Neural progenitor cell (in vitro differentiated cells): Measurements from ENCODE around the gene TLDC2. TPM values are rescaled to one million over a fixed set of nuclear protein-coding genes. Genes with fewer than 3 reads are reported as not detected.
A peak's percentile ranks its signal among the peaks of the same experiment; 100 is the strongest.

Experiments used
- DNase-seq: peaks from one replicate; pipeline ENCODE4 v3.0.0-alpha.2; 2016; ENCODE audit warnings: low spot score
- H2AFZ ChIP-seq: fragments of 200-600 bp; sonication (generic); replicated peaks from 2 replicates; pipeline ENCODE4 v1.6.1; 2016; ENCODE audit warnings: antibody characterized with exemption
- H3F3A ChIP-seq: fragments of 200-600 bp; sonication (generic); 2 replicates; pipeline ENCODE4 v1.6.1; 2016; ENCODE audit warnings: antibody characterized with exemption, low read depth
- H3K27ac ChIP-seq: fragments of 200-600 bp; sonication (generic); 2 replicates; pipeline ENCODE4 v1.5.1; 2016; ENCODE audit warnings: mild to moderate bottlenecking
- H3K27me3 ChIP-seq: fragments of 200-600 bp; sonication (generic); 2 replicates; pipeline ENCODE4 v1.6.1; 2016; ENCODE audit warnings: mild to moderate bottlenecking, moderate library complexity
- H3K36me3 ChIP-seq: fragments of 200-600 bp; sonication (generic); 2 replicates; pipeline ENCODE4 v1.5.1; 2016
- H3K4me1 ChIP-seq: fragments of 200-600 bp; sonication (generic); 2 replicates; pipeline ENCODE4 v1.6.1; 2016; ENCODE audit warnings: mixed run types
- H3K4me2 ChIP-seq: fragments of 200-600 bp; sonication (generic); 2 replicates; pipeline ENCODE4 v1.6.1; 2016
- H3K4me3 ChIP-seq: fragments of 200-600 bp; sonication (generic); 2 replicates; pipeline ENCODE4 v1.5.1; 2016
- H3K79me2 ChIP-seq: fragments of 200-600 bp; sonication (generic); 2 replicates; pipeline ENCODE4 v1.6.1; 2016; ENCODE audit warnings: low read depth
- H3K9ac ChIP-seq: fragments of 200-600 bp; sonication (generic); 2 replicates; pipeline ENCODE4 v1.6.1; 2016
- H3K9me3 ChIP-seq: fragments of 200-600 bp; sonication (generic); 2 replicates; pipeline ENCODE4 v1.5.1; 2016; ENCODE audit warnings: low read depth
- H4K20me1 ChIP-seq: fragments of 200-600 bp; sonication (generic); 2 replicates; pipeline ENCODE4 v1.6.1; 2016; ENCODE audit warnings: low read depth
- H3K27ac Mint-ChIP-seq: 3 replicates; pipeline ENCODE4 v1.8.0; 2021; ENCODE audit warnings: mixed read lengths
- H3K27me3 Mint-ChIP-seq: 2 replicates; pipeline ENCODE4 v1.8.0; 2022; ENCODE audit warnings: low read depth, mild to moderate bottlenecking, inconsistent platforms, moderate library complexity, mixed read lengths; ENCODE audit not compliant: insufficient read depth
- H3K36me3 Mint-ChIP-seq: 3 replicates; pipeline ENCODE4 v1.8.0; 2021; ENCODE audit warnings: mixed read lengths
- H3K4me1 Mint-ChIP-seq: 3 replicates; pipeline ENCODE4 v1.8.0; 2021; ENCODE audit warnings: mixed read lengths
- H3K4me3 Mint-ChIP-seq: 3 replicates; pipeline ENCODE4 v1.8.0; 2021; ENCODE audit warnings: mild to moderate bottlenecking, moderate library complexity, mixed read lengths
- H3K9me3 Mint-ChIP-seq: 3 replicates; pipeline ENCODE4 v1.8.0; 2020; ENCODE audit warnings: mixed read lengths
- EZH2 ChIP-seq: fragments of 200-600 bp; sonication (generic); IDR thresholded peaks from 2 replicates; pipeline ENCODE4 v1.6.1; 2017; ENCODE audit warnings: antibody characterized with exemption, mild to moderate bottlenecking, moderate library complexity
- EZH2phosphoT487 ChIP-seq: fragments of 200-600 bp; sonication (generic); IDR thresholded peaks from 2 replicates; pipeline ENCODE4 v1.6.1; 2017; ENCODE audit warnings: antibody characterized with exemption
- total RNA-seq: library from RNA; depleted of rRNA; stranded (reverse); fragments of >200 nt; gene quantifications from 2 replicates; pipeline ENCODE4 v1.2.3, GENCODE V29; 2015; ENCODE audit warnings: low replicate concordance
- TF ChIP-seq, protein P1 (sequence below): fragments of 200-600 bp; sonication (generic); IDR thresholded peaks from 2 replicates; pipeline ENCODE4 v1.5.1; 2017; ENCODE audit warnings: antibody characterized with exemption, mild to moderate bottlenecking

The TLDC2 gene
- total RNA-seq, 1 donor from 2014 or later, result 2.4 TPM

DNA sequence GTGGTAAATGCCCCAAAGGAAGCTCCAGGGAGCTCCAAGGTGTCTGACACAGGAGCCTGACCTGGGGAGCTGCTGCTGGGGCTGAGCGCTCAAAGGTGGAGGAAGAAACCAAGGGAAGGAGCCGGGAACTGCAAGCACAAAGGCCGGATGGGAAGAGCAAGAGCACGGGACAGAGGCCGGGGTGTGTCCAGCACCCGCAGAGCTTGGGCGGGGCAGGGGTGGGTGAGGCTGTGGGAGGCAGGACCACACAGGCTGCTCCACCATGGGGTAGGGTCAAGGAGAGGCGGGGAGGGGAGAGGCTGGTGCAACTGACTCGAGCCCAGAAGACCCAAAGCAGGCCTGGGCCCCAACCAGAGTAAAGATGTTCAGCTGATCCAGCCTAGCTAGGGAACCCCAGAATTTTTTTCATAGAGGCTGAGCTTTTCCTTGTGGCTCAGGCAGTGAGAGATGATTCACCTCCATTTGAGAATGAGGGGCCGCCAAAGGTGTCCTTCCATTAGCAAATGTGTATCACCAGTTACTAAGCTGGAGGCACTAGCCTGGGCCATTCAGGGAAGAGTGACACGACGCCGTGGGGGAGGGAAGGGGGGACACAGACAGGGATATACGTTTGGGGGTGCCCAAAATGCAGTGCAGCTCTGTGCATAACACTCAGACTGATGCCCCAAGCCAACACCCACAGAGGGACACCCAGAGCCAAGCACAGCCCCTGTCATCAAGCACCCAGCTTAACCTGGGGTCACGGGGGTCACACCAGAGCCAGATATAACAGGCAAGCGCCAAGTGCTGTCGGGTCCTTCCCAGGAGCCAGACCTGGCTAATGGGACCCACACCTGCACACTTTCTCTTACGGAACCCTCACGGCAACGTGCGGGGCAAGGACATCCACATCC is 21.3 kb upstream of the TLDC2 start:
- H3K4me3 Mint-ChIP-seq, result no peak overlapping the region
- no peaks in the 10 kb centered on the region for H3K9me3 ChIP-seq
- H3K4me3 ChIP-seq, result no peak overlapping the region
- peaks cover 8% of the 10 kb centered on the region for H3K9me3 Mint-ChIP-seq
- H4K20me1 ChIP-seq, result peaks cover 67% of the 10 kb centered on the region
- peaks cover 5% of the 10 kb centered on the region for H3K27me3 Mint-ChIP-seq
- no peak overlapping the region for H3K27ac ChIP-seq
- H3K36me3 ChIP-seq, result no peaks in the 10 kb centered on the region
- no peaks in the 10 kb centered on the region for H3F3A ChIP-seq
- TF ChIP-seq, protein P1, sequence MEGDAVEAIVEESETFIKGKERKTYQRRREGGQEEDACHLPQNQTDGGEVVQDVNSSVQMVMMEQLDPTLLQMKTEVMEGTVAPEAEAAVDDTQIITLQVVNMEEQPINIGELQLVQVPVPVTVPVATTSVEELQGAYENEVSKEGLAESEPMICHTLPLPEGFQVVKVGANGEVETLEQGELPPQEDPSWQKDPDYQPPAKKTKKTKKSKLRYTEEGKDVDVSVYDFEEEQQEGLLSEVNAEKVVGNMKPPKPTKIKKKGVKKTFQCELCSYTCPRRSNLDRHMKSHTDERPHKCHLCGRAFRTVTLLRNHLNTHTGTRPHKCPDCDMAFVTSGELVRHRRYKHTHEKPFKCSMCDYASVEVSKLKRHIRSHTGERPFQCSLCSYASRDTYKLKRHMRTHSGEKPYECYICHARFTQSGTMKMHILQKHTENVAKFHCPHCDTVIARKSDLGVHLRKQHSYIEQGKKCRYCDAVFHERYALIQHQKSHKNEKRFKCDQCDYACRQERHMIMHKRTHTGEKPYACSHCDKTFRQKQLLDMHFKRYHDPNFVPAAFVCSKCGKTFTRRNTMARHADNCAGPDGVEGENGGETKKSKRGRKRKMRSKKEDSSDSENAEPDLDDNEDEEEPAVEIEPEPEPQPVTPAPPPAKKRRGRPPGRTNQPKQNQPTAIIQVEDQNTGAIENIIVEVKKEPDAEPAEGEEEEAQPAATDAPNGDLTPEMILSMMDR, result no peak
- TF ChIP-seq EZH2 (no peak), EZH2phosphoT487 (no peak)
- peaks cover 89% of the 10 kb centered on the region for H3K79me2 ChIP-seq
- H3K4me1 ChIP-seq, result no peaks in the 10 kb centered on the region
- H2AFZ ChIP-seq, result no peak overlapping the region
- no peak for DNase-seq
- H3K27me3 ChIP-seq, result no peaks in the 10 kb centered on the region
- no peak overlapping the region for H3K9ac ChIP-seq
- no peak overlapping the region for H3K4me2 ChIP-seq
- H3K27ac Mint-ChIP-seq, result no peak overlapping the region
- peaks cover 19% of the 10 kb centered on the region for H3K4me1 Mint-ChIP-seq
- peaks cover 21% of the 10 kb centered on the region for H3K36me3 Mint-ChIP-seq

GRCh38 chr20:36855241-36855657 is 20.7 kb upstream of the TLDC2 start:
- Mint-ChIP-seq H3K36me3 (peaks cover 22% of the 10 kb centered on the region), H3K27ac (no peak overlapping the region), H3K4me3 (no peak overlapping the region), H3K4me1 (peaks cover 24% of the 10 kb centered on the region), H3K27me3 (peaks cover 6% of the 10 kb centered on the region), H3K9me3 (peaks cover 8% of the 10 kb centered on the region)
- Histone ChIP-seq H3K4me3 (no peak overlapping the region), H3K4me1 (no peaks in the 10 kb centered on the region), H2AFZ (no peak overlapping the region), H3K27me3 (no peaks in the 10 kb centered on the region), H3K9me3 (no peaks in the 10 kb centered on the region), H3K4me2 (no peak overlapping the region), H3K27ac (no peak overlapping the region), H4K20me1 (peaks cover 68% of the 10 kb centered on the region), H3K36me3 (no peaks in the 10 kb centered on the region), H3K9ac (no peak overlapping the region), H3F3A (no peaks in the 10 kb centered on the region), H3K79me2 (peaks cover 90% of the 10 kb centered on the region)
- DNase-seq, result no peak
- TF ChIP-seq, protein P1, result no peak
- no peak for TF ChIP-seq EZH2
- no peak for TF ChIP-seq EZH2phosphoT487

DNA sequence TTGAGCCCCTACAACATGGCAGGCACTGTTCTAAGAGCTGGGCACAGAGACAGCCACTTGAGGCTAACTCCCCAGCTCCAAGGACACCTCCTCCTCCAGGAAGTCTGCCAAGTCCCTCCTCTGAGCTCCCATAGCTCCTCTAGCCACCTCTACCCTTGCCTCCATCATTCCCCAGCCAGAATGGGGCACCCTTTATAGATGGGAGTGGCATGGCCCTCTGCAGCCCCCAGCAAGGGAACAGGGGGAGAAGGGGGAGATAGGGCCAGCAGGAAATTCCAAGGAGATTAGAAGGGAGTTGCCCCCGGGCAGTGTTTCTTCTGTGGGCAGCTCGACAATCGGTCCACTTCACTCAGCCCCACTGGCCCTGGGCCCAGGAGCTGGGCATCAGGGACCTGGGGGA is 19.7 kb upstream of the TLDC2 start:
- Histone ChIP-seq H3K27ac (no peak overlapping the region), H3K4me2 (no peak overlapping the region), H3K36me3 (no peaks in the 10 kb centered on the region), H3F3A (no peaks in the 10 kb centered on the region), H4K20me1 (peaks cover 77% of the 10 kb centered on the region), H3K27me3 (no peaks in the 10 kb centered on the region), H3K79me2 (peaks cover 92% of the 10 kb centered on the region), H2AFZ (no peak overlapping the region), H3K9ac (no peak overlapping the region), H3K4me3 (no peak overlapping the region), H3K4me1 (peaks cover 4% of the 10 kb centered on the region), H3K9me3 (no peaks in the 10 kb centered on the region)
- Mint-ChIP-seq H3K27me3 (peaks cover 6% of the 10 kb centered on the region), H3K4me1 (peaks cover 30% of the 10 kb centered on the region), H3K27ac (peak overlapping the region; percentile 69), H3K4me3 (no peak overlapping the region), H3K9me3 (peaks cover 4% of the 10 kb centered on the region), H3K36me3 (peaks cover 17% of the 10 kb centered on the region)
- TF ChIP-seq, protein P1, result no peak
- TF ChIP-seq EZH2 (no peak), EZH2phosphoT487 (no peak)
- no peak for DNase-seq
